VCaP (cell line): ENCODE results near the gene PWP1.
"Not testable (repeated sequence)": the region's sequence is repeated elsewhere in the genome, so short reads cannot be mapped to it uniquely, and the experiment has no call there.

Experiments used
- H3K27ac ChIP-seq: fragments of 450-650 bp; 2 replicates; pipeline ENCODE4 v1.5.1; 2017
- TF ChIP-seq, protein P1 (sequence below): fragments of 450-650 bp; conservative IDR thresholded peaks from 2 replicates; pipeline ENCODE4 v1.5.1; 2017; ENCODE audit warnings: mild to moderate bottlenecking, moderate library complexity

The PWP1 gene

GRCh38 chr12:107684029-107684795 is 1.4 kb upstream of the PWP1 start:
- H3K27ac ChIP-seq, result no peak overlapping the region
- TF ChIP-seq, protein P1, sequence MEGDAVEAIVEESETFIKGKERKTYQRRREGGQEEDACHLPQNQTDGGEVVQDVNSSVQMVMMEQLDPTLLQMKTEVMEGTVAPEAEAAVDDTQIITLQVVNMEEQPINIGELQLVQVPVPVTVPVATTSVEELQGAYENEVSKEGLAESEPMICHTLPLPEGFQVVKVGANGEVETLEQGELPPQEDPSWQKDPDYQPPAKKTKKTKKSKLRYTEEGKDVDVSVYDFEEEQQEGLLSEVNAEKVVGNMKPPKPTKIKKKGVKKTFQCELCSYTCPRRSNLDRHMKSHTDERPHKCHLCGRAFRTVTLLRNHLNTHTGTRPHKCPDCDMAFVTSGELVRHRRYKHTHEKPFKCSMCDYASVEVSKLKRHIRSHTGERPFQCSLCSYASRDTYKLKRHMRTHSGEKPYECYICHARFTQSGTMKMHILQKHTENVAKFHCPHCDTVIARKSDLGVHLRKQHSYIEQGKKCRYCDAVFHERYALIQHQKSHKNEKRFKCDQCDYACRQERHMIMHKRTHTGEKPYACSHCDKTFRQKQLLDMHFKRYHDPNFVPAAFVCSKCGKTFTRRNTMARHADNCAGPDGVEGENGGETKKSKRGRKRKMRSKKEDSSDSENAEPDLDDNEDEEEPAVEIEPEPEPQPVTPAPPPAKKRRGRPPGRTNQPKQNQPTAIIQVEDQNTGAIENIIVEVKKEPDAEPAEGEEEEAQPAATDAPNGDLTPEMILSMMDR, result no peak

- TF ChIP-seq, protein P1, result no peak
- peak overlapping the region; percentile 87 for H3K27ac ChIP-seq
Measured at GRCh38 chr12:107684990-107685359, 624 bp upstream of the PWP1 start.

DNA sequence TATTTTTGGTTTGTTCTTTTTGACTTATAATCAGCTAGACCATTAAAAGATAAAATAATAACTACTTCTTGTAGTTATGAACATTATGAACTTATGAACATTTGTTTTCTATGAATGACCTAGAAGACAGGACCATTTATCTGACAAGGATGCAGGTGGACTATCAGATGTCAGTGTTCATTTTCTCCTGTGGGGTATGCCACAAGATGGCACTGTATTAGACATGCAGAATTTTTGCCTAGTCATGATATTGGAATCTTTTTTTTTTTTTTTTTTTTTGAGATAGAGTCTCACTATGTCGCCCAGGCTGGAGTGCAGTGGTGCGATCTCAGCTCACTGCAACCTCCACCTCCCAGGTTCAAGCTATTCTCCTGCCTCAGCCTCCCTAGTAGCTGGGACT is 10.2 kb downstream of the PWP1 start:
- H3K27ac ChIP-seq, result not testable (repeated sequence)
- TF ChIP-seq, protein P1, result peak; percentile 73

GRCh38 chr12:107702106-107702505 is 16.5 kb downstream of the PWP1 start:
- H3K27ac ChIP-seq, result no peak overlapping the region
- TF ChIP-seq, protein P1, result no peak

GRCh38 chr12:107704041-107704440 is 18.4 kb downstream of the PWP1 start:
- TF ChIP-seq, protein P1, result no peak

GRCh38 chr12:107705522-107705921 is 19.9 kb downstream of the PWP1 start:
- not testable (repeated sequence) for H3K27ac ChIP-seq

More at GRCh38 chr12:107704041-107704440, 18.4 kb downstream of the PWP1 start:
- H3K27ac ChIP-seq, result no peak overlapping the region

- TF ChIP-seq, protein P1, result no peak
Measured at GRCh38 chr12:107715780-107716179, 30.2 kb downstream of the PWP1 start.

GRCh38 chr12:107718606-107719005 is 33.0 kb downstream of the PWP1 start:
- H3K27ac ChIP-seq, result no peak overlapping the region
- TF ChIP-seq, protein P1, result no peak

More at GRCh38 chr12:107715780-107716179, 30.2 kb downstream of the PWP1 start:
- H3K27ac ChIP-seq, result no peak overlapping the region

- not testable (repeated sequence) for H3K27ac ChIP-seq
Measured at GRCh38 chr12:107727327-107727726, 41.7 kb downstream of the PWP1 start.

DNA sequence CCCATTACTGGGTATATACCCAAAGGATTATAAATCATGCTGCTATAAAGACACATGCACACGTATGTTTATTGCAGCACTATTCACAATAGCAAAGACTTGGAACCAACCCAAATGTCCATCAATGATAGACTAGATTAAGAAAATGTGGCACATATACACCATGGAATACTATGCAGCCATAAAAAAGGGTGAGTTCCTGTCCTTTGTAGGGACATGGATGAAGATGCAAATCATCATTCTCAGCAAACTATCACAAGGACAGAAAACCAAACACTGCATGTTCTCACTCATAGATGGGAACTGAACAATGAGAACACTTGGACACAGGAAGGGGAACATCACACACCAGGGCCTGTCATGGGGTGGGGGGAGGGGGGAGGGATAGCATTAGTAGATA is 42.1 kb downstream of the PWP1 start:
- not testable (repeated sequence) for H3K27ac ChIP-seq
